Heart left ventricle (tissue), 16 donors: ENCODE data around the gene CDK10. TPM values are rescaled to one million over a fixed set of nuclear protein-coding genes. Genes with fewer than 3 reads are reported as not detected.

Experiments
- ATAC-seq, 4 donors: fragments of 200-7000 bp; cut with Tn5 transposase; one replicate each; pipeline ENCODE4 v1.9.1; 2020 to 2022; ENCODE audit warnings: moderate library complexity in 4 of 4, mild to moderate bottlenecking in 3 of 4, moderate number of reproducible peaks in 1 of 4
- DNase-seq, 5 donors: peaks; one replicate each; pipeline ENCODE4 v3.0.0-alpha.2; 2020
- H3K27ac ChIP-seq, 12 donors: fragments of 200-600 bp; sonication (generic) in 4 of 12; one replicate each; pipeline versions ENCODE4 v1.5.0 to v1.8.0; 2016 to 2022; ENCODE audit warnings: mild to moderate bottlenecking in 2 of 12
- H3K27me3 ChIP-seq, 9 donors: fragments of 200-600 bp; sonication (generic) in 2 of 9; one replicate each; pipeline versions ENCODE4 v1.5.1 to v1.8.0; 2016 to 2022; ENCODE audit warnings: mild to moderate bottlenecking in 3 of 9
- H3K36me3 ChIP-seq, 9 donors: fragments of 200-600 bp; sonication (generic) in 2 of 9; one replicate each; pipeline versions ENCODE4 v1.5.0 to v1.8.0; 2018 to 2022; ENCODE audit warnings: mild to moderate bottlenecking in 2 of 9
- H3K4me1 ChIP-seq, 12 donors: fragments of 200-600 bp; sonication (generic) in 4 of 12; one replicate each; pipeline versions ENCODE4 v1.5.0 to v1.8.0; 2016 to 2022; ENCODE audit warnings: mild to moderate bottlenecking in 3 of 12
- H3K4me3 ChIP-seq, 12 donors: fragments of 200-600 bp; sonication (generic) in 4 of 12; one replicate each; pipeline versions ENCODE4 v1.5.0 to v1.8.0; 2017 to 2022; ENCODE audit warnings: mild to moderate bottlenecking in 9 of 12, moderate library complexity in 4 of 12
- H3K9me3 ChIP-seq, 12 donors: fragments of 200-600 bp; sonication (generic) in 4 of 12; one replicate each; pipeline versions ENCODE4 v1.5.0 to v1.8.0; 2016 to 2022; ENCODE audit warnings: mild to moderate bottlenecking in 1 of 12
- POLR2A ChIP-seq, 2 donors: fragments of 450-650 bp; IDR thresholded peaks; one replicate each; pipeline ENCODE4 v1.6.1; 2017; ENCODE audit warnings: antibody characterized with exemption in 2 of 2, mild to moderate bottlenecking in 2 of 2, moderate library complexity in 2 of 2
- WGBS, 4 donors: extraction: QIAGEN DNeasy Blood & Tissue Kit in 2 of 4; methylation state at CpG; one replicate each; pipeline versions ENCODE4 v1.1.5 to v1.1.7; 2013 to 2018; 5-methylcytosine and 5-hydroxymethylcytosine counted together
- intact Hi-C, 10 donors: fragments of 100-400 bp; cut with DNase I; formaldehyde crosslinking; loops; one replicate each; pipeline versions ENCODE4 v1.11.1 to v1.14.2; 2022
- polyA plus RNA-seq, 2 donors: library from polyadenylated mRNA; stranded (reverse); fragments of 200-250 nt; gene quantifications; one replicate each; pipeline ENCODE4 v1.2.3, GENCODE V29; 2013
- total RNA-seq, 9 donors: library from RNA; depleted of rRNA in 2 of 9; stranded (reverse); fragments of >200 nt in 2 of 9; fragmentation: NEBNext Ultra II Directional in 3 of 9; extraction: Animal tissue kit (Norgen Biotek cat#: 25700) in 3 of 9; gene quantifications; one replicate each; pipeline versions ENCODE4 v1.1.0 to v1.2.4, GENCODE V29; 2016 to 2023
- TF ChIP-seq, protein P1 (sequence below), 12 donors: fragments of 200-600 bp; sonication (generic) in 4 of 12; IDR thresholded peaks; one replicate each; pipeline versions ENCODE4 v1.5.0 to v1.8.0; 2018 to 2022; ENCODE audit warnings: antibody characterized with exemption in 12 of 12, mild to moderate bottlenecking in 5 of 12
- donor health status: ischemic (EF 13 %, LVEDD 7.1; RV severe dilation, severe dysfunction).
- donor health status: healthy with polysubstance abuse.
- donor health status: DM: no; HTN: yes; CAD: no.
- donor health status: DM: no; HTN: no; CAD: no.
- donor health status: ischemic (EF 25% LVEDD 6.9; RV normal size, moderate dysfunction).
- donor health status: ischemic (EF 25% LVEDD 5.7; RV mildly dilated, moderate dysfunction).
- donor health status: healthy.
- donor health status: DM: yes; HTN: yes; CAD: no.
- donor health status: ischemic (EF 35%, LVEDD 5.7; RV mildly dilated, moderate dysfunction).
- donor health status: nonischemic (EF 11% LVEDD 7.7; RV severe dilation, severe dysfunction).
- donor health status: DM: yes; HTN: yes; CAD: no.
- donor health status: PGD.
- donor health status: ischemic (EF 29% LVEDD 5.4; RV normal size, mild dysfunction).
- donor health status: nonischemic (EF 23%, LVEDD 6.1; RV moderate dilation, normal function).

Gene CDK10
- total and polyA plus RNA-seq, 11 donors, result 16.1 to 31.4 (median 21.5) TPM

- TF ChIP-seq, protein P1, sequence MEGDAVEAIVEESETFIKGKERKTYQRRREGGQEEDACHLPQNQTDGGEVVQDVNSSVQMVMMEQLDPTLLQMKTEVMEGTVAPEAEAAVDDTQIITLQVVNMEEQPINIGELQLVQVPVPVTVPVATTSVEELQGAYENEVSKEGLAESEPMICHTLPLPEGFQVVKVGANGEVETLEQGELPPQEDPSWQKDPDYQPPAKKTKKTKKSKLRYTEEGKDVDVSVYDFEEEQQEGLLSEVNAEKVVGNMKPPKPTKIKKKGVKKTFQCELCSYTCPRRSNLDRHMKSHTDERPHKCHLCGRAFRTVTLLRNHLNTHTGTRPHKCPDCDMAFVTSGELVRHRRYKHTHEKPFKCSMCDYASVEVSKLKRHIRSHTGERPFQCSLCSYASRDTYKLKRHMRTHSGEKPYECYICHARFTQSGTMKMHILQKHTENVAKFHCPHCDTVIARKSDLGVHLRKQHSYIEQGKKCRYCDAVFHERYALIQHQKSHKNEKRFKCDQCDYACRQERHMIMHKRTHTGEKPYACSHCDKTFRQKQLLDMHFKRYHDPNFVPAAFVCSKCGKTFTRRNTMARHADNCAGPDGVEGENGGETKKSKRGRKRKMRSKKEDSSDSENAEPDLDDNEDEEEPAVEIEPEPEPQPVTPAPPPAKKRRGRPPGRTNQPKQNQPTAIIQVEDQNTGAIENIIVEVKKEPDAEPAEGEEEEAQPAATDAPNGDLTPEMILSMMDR (IDR thresholded peaks at IDR 0.05), result peak; percentile 55 to 84 (median 64)
- TF ChIP-seq POLR2A (IDR thresholded peaks at IDR 0.05), result peak in 1 of 2 donors; percentile 43
- H3K27ac ChIP-seq, result peak overlapping the region in 11 of 12 donors; percentile 26 to 89 (median 74)
- 0 to 2% (median 1%) methylated on average over 13 to 30 of the region's 30 CpGs for whole genome bisulfite sequencing, 4 donors
- peaks cover 0 to 19% (median 1%) of the 10 kb centered on the region in 9 donors for H3K36me3 ChIP-seq
- peak overlapping the region in 11 of 12 donors; percentile 52 to 89 (median 70) for H3K4me3 ChIP-seq
- DNase-seq (peak; percentile 99), ATAC-seq (peak; percentile 76 to 93 (median 80))
- intact Hi-C loops, result loop anchor here in 7 of 10 donors (2.0 to 10.0 kb wide), 9 partner anchors 21 to 172 kb away; partner anchors contain the start of genes VPS9D1 (in 2 of the 7), ZNF276 (in 2 of the 7), CHMP1A (in 1 of the 7) and SPATA33 (in 1 of the 7)
- peaks cover 6 to 27% (median 21%) of the 10 kb centered on the region in 12 donors for H3K4me1 ChIP-seq
- H3K27me3 ChIP-seq, result no peaks in the 10 kb centered on the region
- no peaks in the 10 kb centered on the region for H3K9me3 ChIP-seq
These were observed 13.7 kb downstream of the CDK10 start for GRCh38 chr16:89700100-89700648.

GRCh38 chr16:89700649-89701424, 14.3 kb downstream of the CDK10 start:
- no peaks in the 10 kb centered on the region for H3K27me3 ChIP-seq
- no peak for TF ChIP-seq POLR2A (IDR thresholded peaks at IDR 0.05)
- TF ChIP-seq, protein P1 (IDR thresholded peaks at IDR 0.05), result peak in 1 of 12 donors; percentile 16
- peaks cover 0 to 13% (median 0%) of the 10 kb centered on the region in 9 donors for H3K36me3 ChIP-seq
- DNase-seq, result peak in 3 of 5 donors; percentile 33 to 73 (median 52)
- H3K4me3 ChIP-seq, result peak overlapping the region; percentile 52 to 89 (median 70)
- H3K27ac ChIP-seq, result peak overlapping the region in 11 of 12 donors; percentile 26 to 89 (median 74)
- peaks cover 6 to 29% (median 21%) of the 10 kb centered on the region in 12 donors for H3K4me1 ChIP-seq
- 2 to 4% (median 3%) methylated on average over 15 to 78 of the region's 78 CpGs for WGBS, 4 donors
- no peaks in the 10 kb centered on the region for H3K9me3 ChIP-seq
- peak in 2 of 4 donors; percentile 1 to 21 for ATAC-seq
- intact Hi-C loops, result loop anchor here in 7 of 10 donors (2.0 to 10.0 kb wide), 9 partner anchors 20 to 171 kb away; partner anchors contain the start of genes VPS9D1 (in 2 of the 7), ZNF276 (in 2 of the 7), CHMP1A (in 1 of the 7) and SPATA33 (in 1 of the 7)

GRCh38 chr16:89701425-89702406, 15.2 kb downstream of the CDK10 start, which contains the start of gene SPATA2L:
TSS of gene SPATA2L (minus strand) at chr16:89701705. CDS start at chr16:89701232, 473 bp downstream.
- peak; percentile 52 to 83 for TF ChIP-seq POLR2A (IDR thresholded peaks at IDR 0.05)
- TF ChIP-seq, protein P1 (IDR thresholded peaks at IDR 0.05), result peak in 6 of 12 donors; percentile 13 to 43 (median 26)
- Histone ChIP-seq H3K27ac (peak within 1 kb of the TSS in 11 of 12 donors; percentile 26 to 89 (median 74)), H3K4me3 (peak within 1 kb of the TSS; percentile 52 to 89 (median 70)), H3K4me1 (peaks cover 6 to 33% (median 23%) of the 10 kb centered on the region in 12 donors), H3K36me3 (peaks cover 0 to 10% (median 0%) of the 10 kb centered on the region in 9 donors), H3K27me3 (no peaks in the 10 kb centered on the region), H3K9me3 (no peaks in the 10 kb centered on the region)
- DNase-seq (peak; percentile 82 to 95 (median 90)), ATAC-seq (peak; percentile 60 to 78 (median 69))
- WGBS, 4 donors, result 1 to 5% (median 3%) methylated on average over 41 to 97 of the region's 97 CpGs
- intact Hi-C loops, result loop anchor here in 7 of 10 donors (2.0 to 10.0 kb wide), 9 partner anchors 19 to 171 kb away; partner anchors contain the start of genes VPS9D1 (in 2 of the 7), ZNF276 (in 2 of the 7), CHMP1A (in 1 of the 7) and SPATA33 (in 1 of the 7)
